ENCODE data around the gene SCAF8. TPM values are rescaled to one million over a fixed set of nuclear protein-coding genes. Genes with fewer than 3 reads are reported as not detected.

The SCAF8 gene
- polyA plus RNA-seq, 1 of the 3 experiments (the other 2 are of a cell fraction): 11.0 TPM

DNA sequence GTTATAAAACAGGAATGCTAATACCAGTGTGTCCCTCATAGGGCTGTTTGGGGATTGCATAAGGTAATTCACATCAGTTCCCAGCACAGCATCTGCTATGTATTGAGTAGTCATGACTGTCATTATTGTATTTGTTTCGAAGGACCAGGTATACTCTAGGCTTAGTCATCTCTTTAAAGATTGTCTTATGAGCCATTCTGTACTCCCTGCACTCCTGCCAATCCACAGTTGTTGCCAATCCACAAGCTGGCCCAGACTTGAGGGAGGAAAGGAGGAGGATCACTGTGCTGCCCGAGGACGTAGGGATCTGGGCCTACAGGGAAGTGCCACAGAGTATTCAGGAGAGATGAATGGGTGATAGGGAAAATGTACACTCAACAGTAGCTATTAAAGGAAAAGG lies 148.9 kb downstream of the SCAF8 start (continued):
- TF ChIP-seq CTCF (IDR thresholded peaks at IDR 0.05): no peak
- TF ChIP-seq RFX5 (IDR thresholded peaks at IDR 0.05; ENCODE audit: low read length): no peak
- TF ChIP-seq YY1 (IDR thresholded peaks at IDR 0.05; ENCODE audit: low read depth): no peak
- TF ChIP-seq SIN3A (IDR thresholded peaks at IDR 0.05; ENCODE audit: borderline replicate concordance, low read depth, low read length): no peak

Small RNA genes within 50 kb of the gene (small RNA-seq; reads per million reads assigned to genes)
- 0 reads per million in 7 experiments for gene MIR1273C
- gene RNU6-824P: 0 reads per million in 7 experiments

Other genes with a start within 250 kb of the SCAF8 start
- 1.6 TPM in 2 replicates for gene CNKSR3, start 222.7 kb upstream of the SCAF8 start, polyA plus RNA-seq (2012; rRNA removed)

Data from SK-N-SH (cell line).